GM18519 (cell line): ENCODE data around the gene C4A.
"Not testable (repeated sequence)": the region's sequence is repeated elsewhere in the genome, so short reads cannot be mapped to it uniquely, and the experiment has no call there.

Experiments used
- ATAC-seq: cut with Tn5 transposase; IDR thresholded peaks from one replicate; pipeline ENCODE4 v1.9.1; 2021; ENCODE audit warnings: mild to moderate bottlenecking, moderate library complexity; ENCODE audit not compliant: unreplicated experiment, low FRiP score

Gene C4A

GRCh38 chr6:31978831-31979230 lies 3.0 kb upstream of the C4A start:
- ATAC-seq = no peak

GRCh38 chr6:31979238-31979898 lies 2.5 kb upstream of the C4A start:
- ATAC-seq = no peak

DNA sequence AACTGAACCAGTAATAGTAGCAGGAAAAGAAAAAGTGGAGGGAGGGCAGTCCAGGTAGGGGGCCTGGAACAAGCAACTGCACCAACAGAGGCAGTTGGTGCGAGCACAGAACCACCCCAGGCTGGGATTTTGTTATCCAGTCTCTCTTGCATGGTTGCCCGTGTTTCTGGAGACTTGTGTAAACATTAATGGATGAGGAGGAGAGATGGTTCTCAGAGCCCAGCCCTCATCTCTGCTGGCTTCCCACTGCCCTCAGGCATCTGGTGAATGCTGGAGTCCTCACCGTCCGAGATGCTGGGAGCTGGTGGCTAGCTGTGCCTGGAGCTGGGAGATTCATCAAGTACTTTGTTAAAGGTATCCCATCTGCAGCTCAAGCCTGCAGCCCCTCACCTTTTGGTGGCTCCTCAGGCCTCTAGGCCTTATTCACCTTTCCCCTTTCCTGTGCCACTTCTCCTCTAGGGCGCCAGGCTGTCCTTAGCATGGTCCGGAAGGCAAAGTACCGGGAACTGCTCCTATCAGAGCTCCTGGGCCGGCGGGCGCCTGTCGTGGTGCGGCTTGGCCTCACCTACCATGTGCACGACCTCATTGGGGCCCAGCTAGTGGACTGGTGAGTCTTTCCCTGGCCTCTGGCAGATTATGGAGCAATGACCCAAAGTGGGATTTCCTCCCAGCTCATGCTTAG lies 1.5 kb upstream of the C4A start:
- ATAC-seq = not testable (repeated sequence)

- ATAC-seq = not testable (repeated sequence)
Observed at GRCh38 chr6:31980998-31981397, 859 bp upstream of the C4A start.

DNA sequence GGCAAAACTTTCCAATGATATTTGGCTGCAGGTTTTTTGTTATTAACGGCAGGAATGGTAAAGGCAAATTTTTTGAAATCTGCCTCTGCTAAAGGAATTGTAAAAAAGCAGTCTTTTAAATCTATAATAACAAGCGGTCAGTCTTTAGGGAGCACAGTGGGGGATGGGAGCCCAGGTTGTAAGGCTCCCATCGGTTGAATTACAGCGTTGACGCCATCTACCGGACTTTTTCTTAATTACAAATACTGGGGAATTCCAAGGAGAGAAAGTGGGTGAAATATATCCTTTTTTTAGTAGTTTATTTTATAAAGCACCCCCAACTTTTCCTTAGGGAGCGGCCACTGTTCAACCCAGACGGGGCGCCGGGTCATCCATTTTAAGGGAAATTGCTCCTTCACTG lies 7.5 kb downstream of the C4A start:
- ATAC-seq = not testable (repeated sequence)

DNA sequence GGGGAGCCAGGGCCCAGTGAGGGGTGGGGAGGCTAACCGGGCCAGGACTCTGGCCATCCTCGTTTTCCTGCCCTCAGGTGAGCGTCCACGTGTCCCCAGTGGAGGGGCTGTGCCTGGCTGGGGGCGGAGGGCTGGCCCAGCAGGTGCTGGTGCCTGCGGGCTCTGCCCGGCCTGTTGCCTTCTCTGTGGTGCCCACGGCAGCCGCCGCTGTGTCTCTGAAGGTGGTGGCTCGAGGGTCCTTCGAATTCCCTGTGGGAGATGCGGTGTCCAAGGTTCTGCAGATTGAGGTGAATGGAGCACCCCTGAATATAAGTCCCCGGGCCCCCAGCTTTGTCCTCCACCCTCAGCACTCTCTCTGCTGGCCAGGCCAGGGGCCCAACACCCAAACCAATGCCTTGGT lies 12.6 kb downstream of the C4A start:
- not testable (repeated sequence) for ATAC-seq

GRCh38 chr6:31996385-31996784 lies 14.5 kb downstream of the C4A start:
- not testable (repeated sequence) for ATAC-seq

DNA sequence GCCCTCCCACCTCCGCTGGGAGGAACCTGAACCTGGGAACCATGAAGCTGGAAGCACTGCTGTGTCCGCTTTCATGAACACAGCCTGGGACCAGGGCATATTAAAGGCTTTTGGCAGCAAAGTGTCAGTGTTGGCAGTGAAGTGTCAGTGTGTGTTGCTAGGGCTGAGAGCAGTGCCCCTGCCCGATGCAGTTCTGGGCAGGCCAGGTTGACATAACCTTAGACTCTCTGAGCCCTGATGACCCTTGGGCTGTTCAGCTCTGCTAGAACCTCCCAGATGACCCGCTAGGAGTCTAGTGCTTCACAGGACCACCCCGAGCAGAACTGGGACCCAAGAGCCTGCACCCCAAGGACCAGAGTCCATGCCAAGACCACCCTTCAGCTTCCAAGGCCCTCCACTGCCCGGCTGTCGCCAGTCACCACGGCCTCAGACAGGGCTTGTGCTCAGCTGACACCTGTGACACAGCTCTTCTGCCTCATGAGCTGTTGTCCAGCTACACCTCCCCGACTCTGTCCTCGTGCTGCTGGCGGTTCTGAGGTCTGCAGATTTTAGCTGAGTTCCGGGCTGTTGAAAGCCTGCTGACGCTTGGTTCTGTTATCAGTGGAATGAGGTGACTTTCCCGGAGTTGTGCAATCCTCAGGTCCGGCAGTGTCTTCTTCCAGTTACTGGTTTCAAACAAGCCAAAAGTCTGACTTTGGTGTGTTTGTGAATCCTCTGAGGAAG lies 20.9 kb downstream of the C4A start:
- not testable (repeated sequence) for ATAC-seq

- ATAC-seq = not testable (repeated sequence)
Observed at GRCh38 chr6:32003301-32003700, 21.4 kb downstream of the C4A start.

- not testable (repeated sequence) for ATAC-seq
Observed at GRCh38 chr6:32004393-32004792, 22.5 kb downstream of the C4A start.

DNA sequence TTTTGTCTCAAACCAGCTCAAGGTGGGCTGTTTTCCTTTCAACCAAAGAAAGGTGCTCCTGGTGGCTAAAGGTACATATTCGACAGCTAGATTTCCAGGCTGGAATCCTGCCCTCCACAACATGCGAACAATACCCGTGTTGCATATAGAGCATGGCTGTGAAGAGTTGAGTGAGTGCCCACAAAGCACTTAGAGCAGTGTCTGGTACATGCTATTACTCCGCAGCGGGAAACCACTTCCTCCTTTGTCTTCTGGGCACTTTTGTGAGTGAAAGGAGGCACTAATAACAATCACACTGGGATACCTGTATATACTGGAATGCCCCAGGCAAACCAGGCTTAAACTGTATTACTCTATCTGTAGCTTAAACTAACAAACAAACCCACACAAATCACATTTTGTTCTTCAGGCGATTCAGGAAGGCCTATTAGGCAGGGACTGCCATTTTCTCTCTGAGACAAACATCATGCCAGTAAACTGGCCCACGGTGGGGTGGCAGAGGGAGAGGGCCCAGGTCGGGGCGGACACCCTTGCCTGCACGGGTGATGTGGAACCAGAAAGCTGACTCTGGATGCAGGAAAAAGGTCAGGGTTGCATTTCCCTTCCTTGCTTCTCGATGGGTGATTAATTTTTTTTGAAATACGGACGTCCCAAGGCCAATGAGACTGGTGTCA lies 23.1 kb downstream of the C4A start:
- ATAC-seq = not testable (repeated sequence)

- ATAC-seq = not testable (repeated sequence)
Observed at GRCh38 chr6:32005538-32005880, 23.7 kb downstream of the C4A start.

DNA sequence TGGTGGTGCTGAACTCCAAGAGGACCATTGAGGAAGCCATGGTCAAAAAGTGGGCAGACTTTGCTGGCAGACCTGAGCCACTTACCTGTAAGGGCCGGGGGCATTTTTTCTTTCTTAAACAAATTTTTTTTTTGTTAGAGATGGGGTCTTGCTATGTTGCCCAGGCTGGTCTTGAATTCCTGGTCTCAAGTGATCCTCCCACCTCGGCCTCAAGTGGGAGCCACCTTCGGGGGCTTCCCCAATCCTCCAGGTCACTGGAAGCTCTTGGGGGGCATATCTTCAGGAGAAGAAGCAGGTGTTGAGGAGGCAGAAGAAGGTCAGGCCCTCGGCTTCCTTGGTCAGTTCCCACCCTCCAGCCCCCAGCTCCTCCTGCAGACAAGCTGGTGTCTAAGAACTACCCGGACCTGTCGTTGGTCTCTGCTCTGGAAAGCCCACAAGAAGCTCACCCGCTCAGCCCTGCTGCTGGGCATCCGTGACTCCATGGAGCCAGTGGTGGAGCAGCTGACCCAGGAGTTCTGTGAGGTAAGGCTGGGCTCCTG lies 24.2 kb downstream of the C4A start:
- not testable (repeated sequence) for ATAC-seq

DNA sequence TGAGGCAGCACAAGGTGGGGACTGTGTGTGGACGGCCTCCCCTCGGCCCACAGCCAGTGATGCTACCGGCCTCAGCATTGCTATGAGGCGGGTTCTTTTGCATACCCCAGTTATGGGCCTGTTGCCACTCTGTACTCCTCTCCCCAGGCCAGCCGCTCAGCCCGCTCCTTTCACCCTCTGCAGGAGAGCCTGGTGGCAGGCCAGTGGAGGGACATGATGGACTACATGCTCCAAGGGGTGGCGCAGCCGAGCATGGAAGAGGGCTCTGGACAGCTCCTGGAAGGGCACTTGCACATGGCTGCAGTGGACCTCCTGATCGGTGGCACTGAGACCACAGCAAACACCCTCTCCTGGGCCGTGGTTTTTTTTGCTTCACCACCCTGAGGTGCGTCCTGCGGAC lies 25.2 kb downstream of the C4A start:
- ATAC-seq = not testable (repeated sequence)

DNA sequence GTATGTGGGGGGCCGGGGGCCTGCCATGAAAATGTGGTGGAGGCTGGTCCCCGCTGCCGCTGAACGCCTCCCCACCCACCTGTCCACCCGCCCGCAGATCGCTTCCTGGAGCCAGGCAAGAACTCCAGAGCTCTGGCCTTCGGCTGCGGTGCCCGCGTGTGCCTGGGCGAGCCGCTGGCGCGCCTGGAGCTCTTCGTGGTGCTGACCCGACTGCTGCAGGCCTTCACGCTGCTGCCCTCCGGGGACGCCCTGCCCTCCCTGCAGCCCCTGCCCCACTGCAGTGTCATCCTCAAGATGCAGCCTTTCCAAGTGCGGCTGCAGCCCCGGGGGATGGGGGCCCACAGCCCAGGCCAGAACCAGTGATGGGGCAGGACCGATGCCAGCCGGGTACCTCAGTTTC lies 26.2 kb downstream of the C4A start:
- not testable (repeated sequence) for ATAC-seq

DNA sequence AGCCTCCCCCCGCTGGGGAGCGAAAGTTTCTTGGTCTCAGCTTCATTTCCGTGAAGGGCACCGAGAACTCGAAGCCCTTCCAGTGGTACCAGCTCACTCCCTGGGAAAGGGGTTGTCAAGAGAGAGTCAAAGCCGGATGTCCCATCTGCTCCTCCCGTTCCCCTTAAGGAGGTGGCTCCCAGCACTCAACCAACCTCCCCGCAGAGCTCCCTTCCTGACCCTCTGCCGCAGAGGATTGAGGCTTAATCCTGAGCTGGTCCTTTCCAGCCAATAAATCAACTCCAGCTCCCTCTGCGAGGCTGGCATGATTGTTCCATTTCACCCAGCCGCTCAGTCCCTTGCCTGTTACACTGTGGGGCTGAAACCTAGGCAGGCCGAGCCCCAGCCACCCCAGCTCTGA lies 26.8 kb downstream of the C4A start:
- ATAC-seq = not testable (repeated sequence)

DNA sequence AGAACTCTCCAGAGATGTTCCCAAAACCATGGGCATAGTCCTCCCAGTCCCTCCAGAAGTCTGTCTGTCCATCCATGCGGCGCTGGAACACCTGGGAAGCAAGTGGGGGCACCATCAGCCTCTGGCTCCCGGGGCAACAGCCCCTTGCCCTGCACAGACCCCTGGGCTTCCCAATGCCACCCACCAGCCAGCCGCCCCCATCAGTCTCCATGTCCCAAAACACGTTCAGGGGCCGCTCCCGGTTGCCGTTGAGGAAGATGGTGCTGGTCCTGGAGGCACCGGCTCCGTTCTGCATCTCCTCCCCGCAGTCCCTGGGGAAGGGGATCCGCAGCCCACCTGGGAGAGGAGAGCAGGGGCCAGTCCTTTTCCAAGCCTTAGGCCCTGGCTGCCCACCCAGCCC lies 27.7 kb downstream of the C4A start:
- ATAC-seq = not testable (repeated sequence)

GRCh38 chr6:32010856-32011530 lies 29.1 kb downstream of the C4A start:
- not testable (repeated sequence) for ATAC-seq

- ATAC-seq = not testable (repeated sequence)
Observed at GRCh38 chr6:32012941-32013617, 31.2 kb downstream of the C4A start.

DNA sequence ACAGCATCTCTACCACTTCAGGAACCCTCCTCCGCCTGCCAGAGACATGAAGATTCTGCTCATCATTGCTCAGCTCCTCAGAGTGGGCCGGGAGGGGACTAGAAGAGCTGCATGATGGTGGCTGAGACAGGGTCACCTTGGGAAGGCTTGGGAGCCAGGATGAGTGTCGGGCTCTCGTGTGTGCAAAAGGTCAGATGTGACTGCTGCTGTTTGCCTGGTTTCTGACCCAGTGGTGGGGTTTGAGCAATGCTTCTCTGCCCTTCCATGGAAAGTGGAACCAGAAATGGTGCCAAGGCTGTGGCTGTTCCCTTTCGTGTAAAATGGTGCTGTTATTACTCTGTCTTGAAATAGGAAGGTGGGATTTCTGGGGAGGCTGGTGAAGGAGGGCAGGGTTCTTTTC lies 31.9 kb downstream of the C4A start:
- ATAC-seq = not testable (repeated sequence)
